ENCODE results near the gene GNG12.

GNG12 gene

DNA sequence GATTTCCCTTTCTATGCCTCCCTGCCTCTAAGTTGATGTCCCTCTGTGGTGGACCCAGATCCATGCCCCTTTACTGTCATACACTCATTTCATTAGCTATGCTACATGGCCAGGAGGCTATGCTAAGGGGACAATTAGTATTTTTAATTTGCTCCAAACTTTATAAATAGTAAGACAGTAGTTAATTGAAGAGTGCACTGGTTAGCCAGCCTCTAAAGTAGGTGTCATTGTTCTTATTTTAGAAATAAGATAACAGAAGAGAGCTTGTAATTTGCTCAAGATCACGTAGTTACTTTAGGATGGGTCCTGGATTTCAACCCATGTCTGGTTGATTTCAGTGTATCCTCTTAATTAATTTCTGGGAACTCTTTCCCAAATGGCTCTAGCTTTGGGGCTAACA, 29.4 kb upstream of the GNG12 start:
- TF ChIP-seq, protein P1, sequence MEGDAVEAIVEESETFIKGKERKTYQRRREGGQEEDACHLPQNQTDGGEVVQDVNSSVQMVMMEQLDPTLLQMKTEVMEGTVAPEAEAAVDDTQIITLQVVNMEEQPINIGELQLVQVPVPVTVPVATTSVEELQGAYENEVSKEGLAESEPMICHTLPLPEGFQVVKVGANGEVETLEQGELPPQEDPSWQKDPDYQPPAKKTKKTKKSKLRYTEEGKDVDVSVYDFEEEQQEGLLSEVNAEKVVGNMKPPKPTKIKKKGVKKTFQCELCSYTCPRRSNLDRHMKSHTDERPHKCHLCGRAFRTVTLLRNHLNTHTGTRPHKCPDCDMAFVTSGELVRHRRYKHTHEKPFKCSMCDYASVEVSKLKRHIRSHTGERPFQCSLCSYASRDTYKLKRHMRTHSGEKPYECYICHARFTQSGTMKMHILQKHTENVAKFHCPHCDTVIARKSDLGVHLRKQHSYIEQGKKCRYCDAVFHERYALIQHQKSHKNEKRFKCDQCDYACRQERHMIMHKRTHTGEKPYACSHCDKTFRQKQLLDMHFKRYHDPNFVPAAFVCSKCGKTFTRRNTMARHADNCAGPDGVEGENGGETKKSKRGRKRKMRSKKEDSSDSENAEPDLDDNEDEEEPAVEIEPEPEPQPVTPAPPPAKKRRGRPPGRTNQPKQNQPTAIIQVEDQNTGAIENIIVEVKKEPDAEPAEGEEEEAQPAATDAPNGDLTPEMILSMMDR (IDR thresholded peaks at IDR 0.05) = no peak

DNA sequence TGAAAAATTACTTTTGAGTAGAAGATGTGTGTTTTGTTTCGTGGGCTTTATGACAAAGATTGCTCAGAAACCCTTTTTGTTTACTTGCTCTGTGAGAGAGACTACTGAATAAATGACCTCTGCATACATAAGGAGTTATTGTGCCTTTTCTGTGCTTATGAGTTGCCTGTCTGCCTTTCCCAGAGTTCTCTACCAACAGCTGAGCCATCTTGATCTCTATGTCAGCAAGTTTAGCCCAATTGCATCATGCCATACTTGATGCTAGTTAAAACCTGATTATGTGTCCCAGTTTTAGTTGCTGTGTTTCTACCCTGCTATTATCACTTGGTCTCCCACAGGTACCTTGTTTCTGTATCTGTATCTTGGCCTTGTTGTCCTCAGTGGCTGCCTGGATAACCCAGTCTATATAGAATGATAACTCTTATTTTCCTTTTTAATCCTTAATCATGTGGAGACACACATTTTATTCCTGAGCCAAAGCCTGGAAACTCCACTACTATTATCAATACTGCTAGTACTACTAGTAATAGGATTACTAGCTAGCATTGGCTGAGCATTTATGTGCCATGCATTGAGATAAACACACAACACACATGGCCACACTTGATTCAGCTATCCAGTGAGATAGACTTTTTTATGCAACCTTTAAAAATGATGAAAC, 28.7 kb upstream of the GNG12 start:
- TF ChIP-seq, protein P1 (IDR thresholded peaks at IDR 0.05) = no peak

DNA sequence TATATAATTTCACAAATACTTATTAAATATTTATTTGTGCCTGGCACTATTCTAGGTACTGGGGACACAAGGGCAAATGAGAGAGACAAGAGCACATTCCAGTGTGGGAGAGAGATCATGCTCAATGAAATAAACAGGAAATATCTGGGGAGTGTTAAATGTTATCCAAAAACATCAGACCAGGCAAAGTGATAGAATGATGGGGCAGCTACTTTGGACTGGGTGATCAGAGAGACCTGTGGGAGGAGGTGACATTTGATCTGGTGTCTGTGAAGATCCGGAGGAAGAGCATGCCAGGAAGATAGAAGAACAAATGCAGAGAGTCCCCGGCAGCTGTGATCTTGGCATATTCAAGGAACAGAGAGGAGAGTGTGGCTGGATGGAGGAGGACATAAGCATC, 27.5 kb upstream of the GNG12 start:
- TF ChIP-seq, protein P1 (IDR thresholded peaks at IDR 0.05) = no peak

DNA sequence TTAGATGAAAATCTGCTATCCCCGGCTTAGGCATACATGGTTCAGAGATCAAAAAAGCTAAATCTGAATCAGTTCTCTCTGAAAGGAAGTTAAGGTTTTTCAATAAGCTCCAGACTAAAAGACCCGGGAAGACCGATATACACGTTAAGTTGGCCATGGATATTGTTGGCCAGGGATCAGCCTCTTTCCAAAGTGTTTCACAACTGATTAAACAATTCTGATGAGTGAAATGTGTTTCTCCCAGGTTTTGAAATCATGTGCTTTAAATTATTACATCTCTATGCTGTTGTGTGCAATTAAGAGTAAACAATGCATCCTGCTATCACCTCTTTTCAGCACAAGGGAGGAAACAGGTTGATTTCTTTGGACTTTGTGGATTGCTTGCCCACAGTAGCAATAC, 23.7 kb upstream of the GNG12 start:
- TF ChIP-seq, protein P1 (IDR thresholded peaks at IDR 0.05) = no peak

DNA sequence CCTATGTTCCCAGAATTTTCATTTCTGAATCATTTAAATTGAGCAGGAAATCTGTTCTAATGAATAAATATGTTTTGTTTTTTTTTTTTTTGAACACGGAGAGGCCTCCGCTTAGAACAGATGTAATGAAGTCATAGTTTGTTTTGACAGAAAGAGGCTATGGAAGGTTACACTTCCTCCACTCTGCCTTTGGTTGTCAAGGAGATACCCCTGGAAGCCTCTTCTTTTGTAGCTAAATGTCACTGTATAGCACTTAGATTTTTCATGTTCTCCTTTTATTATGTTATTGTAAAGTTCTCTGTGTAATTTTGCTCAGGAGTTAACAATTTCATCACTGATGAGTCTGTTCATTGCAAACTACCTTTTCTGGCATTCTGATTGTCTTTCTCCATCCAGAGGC, 22.7 kb upstream of the GNG12 start:
- TF ChIP-seq, protein P1 (IDR thresholded peaks at IDR 0.05) = no peak

DNA sequence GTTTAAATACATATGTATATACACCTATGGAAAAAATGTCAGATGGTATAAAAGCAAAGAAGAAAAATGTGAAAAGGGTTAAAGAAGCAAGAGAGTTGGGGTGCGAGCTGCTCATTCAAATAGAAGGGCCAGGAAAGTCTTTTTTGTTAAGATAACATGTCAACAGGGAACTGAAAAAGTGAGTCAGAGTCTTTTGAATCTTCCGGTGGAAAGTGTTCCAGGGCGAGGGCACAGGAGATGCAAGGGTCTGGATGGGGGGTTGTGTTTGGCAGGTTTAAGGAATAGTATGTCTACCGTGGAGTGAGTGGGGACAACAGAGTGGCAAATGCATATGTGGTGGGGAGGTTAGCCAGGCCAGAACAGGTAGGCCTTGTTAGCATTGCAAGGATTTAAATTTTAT, 22.2 kb upstream of the GNG12 start:
- TF ChIP-seq, protein P1 (IDR thresholded peaks at IDR 0.05) = no peak

DNA sequence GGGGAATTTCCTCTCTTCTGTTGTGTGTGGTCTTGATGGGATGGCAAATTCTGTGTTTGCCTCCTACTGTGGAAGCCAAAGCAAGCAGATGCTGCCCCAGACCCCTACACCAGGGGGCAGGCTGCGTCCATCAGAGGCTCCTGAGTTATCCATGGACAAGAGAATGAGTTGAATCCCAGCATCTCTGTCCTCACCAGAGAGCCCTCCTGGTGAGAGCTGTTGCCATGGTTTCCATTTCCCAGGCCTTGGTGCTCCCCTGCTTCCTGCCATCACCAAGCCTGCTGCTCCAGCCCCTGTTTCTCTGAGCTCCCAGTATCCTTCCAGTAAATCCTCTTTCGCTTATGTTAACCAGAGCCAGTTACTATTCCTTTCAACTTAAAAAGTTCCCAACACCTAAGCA, 20.4 kb upstream of the GNG12 start:
- TF ChIP-seq, protein P1 (IDR thresholded peaks at IDR 0.05) = peak; percentile 83

DNA sequence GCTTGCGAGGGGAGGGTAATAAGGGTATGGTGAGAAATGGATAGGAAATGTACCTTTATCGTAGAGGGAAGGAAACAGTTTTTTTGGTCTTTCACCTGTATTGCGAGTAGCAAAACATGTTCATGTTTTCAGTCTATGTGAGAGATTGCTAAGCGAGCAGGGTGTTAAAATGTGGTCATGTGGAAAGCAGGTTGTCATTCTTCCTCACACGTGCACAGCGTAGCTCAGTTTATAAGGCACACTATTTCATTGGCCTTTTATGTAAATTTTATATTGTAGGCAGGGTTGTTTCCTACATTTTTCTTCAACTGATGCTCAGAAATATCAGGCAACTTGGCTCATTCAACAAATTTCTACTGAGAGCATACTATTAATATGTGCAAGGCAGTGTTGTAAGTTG, 18.5 kb upstream of the GNG12 start:
- TF ChIP-seq, protein P1 (IDR thresholded peaks at IDR 0.05) = no peak
